ENCODE measurements around the gene DMXL2. TPM values are rescaled to one million over a fixed set of nuclear protein-coding genes. Genes with fewer than 3 reads are reported as not detected.

Gene DMXL2
- total RNA-seq, 2 experiments from 2014 or later = 4.2 to 4.8 TPM

GRCh38 chr15:51623386-51623938 lies 891 bp upstream of the DMXL2 start:
- TF ChIP-seq CTCF (IDR thresholded peaks at IDR 0.05) = no peak
- intact Hi-C loops (cut with micrococcal nuclease) = no loop called here
- Mint-ChIP-seq H3K27me3 (peaks cover 27% of the 10 kb centered on the region), H3K9me3 (no peaks in the 10 kb centered on the region), H3K27ac (no peak overlapping the region), H3K4me3 (peak overlapping the region; percentile 79), H3K4me1 (ENCODE audit: low read depth) (peaks cover 20% of the 10 kb centered on the region), H3K36me3 (ENCODE audit: low read depth) (no peaks in the 10 kb centered on the region)
- DNase-seq = no peak
- CTCF ChIA-PET = interaction anchor here (1.4 kb wide), 1 partner anchor 9 kb away, joined by 4 read pairs; no protein-coding TSS in a partner anchor
- POLR2A ChIA-PET = interaction anchor here (0.6 to 1.2 kb wide), 2 partner anchors 9 to 114 kb away, joined by 3 to 5 read pairs; partner anchors contain the start of gene LYSMD2
- no peak for ATAC-seq

- H3K4me3 Mint-ChIP-seq = peak overlapping the region; percentile 79
- H3K4me1 Mint-ChIP-seq (ENCODE audit: low read depth) = peaks cover 20% of the 10 kb centered on the region
- no peaks in the 10 kb centered on the region for H3K36me3 Mint-ChIP-seq (ENCODE audit: low read depth)
- H3K27ac Mint-ChIP-seq = no peak overlapping the region
- no peak for TF ChIP-seq CTCF (IDR thresholded peaks at IDR 0.05)
- peak; percentile 64 for ATAC-seq
- ChIA-PET POLR2A (interaction anchor here (1.2 to 1.3 kb wide), 2 partner anchors 9 to 10 kb away, joined by 3 to 5 read pairs; no protein-coding TSS in a partner anchor), CTCF (interaction anchor here (1.0 to 5.7 kb wide), 4 partner anchors 8 to 635 kb away, joined by 3 to 23 read pairs (median 4); no protein-coding TSS in a partner anchor)
- intact Hi-C loops (cut with micrococcal nuclease) = no loop called here
- DNase-seq = peak; percentile 66
- no peaks in the 10 kb centered on the region for H3K9me3 Mint-ChIP-seq
- peaks cover 25% of the 10 kb centered on the region for H3K27me3 Mint-ChIP-seq
These were observed 501 bp downstream of the DMXL2 start for GRCh38 chr15:51621936-51622603.

GRCh38 chr15:51621155-51621765 lies 1.3 kb downstream of the DMXL2 start:
- no peak for DNase-seq
- ATAC-seq = no peak
- H3K36me3 Mint-ChIP-seq (ENCODE audit: low read depth) = no peaks in the 10 kb centered on the region
- no peaks in the 10 kb centered on the region for H3K9me3 Mint-ChIP-seq
- POLR2A ChIA-PET = interaction anchor here (1.3 kb wide), 1 partner anchor 10 kb away, joined by 3 read pairs; no protein-coding TSS in a partner anchor
- intact Hi-C loops (cut with micrococcal nuclease) = no loop called here
- peaks cover 20% of the 10 kb centered on the region for H3K4me1 Mint-ChIP-seq (ENCODE audit: low read depth)
- no peak for TF ChIP-seq CTCF (IDR thresholded peaks at IDR 0.05)
- CTCF ChIA-PET = interaction anchor here (1.6 to 5.7 kb wide), 3 partner anchors 29 to 636 kb away, joined by 3 to 23 read pairs (median 9); no protein-coding TSS in a partner anchor
- H3K27me3 Mint-ChIP-seq = peaks cover 23% of the 10 kb centered on the region
- H3K4me3 Mint-ChIP-seq = peak overlapping the region; percentile 79
- no peak overlapping the region for H3K27ac Mint-ChIP-seq

GRCh38 chr15:51620641-51621040 lies 1.9 kb downstream of the DMXL2 start:
- ATAC-seq = no peak
- Mint-ChIP-seq H3K4me1 (ENCODE audit: low read depth) (peaks cover 20% of the 10 kb centered on the region), H3K4me3 (peak overlapping the region; percentile 1), H3K27me3 (peaks cover 21% of the 10 kb centered on the region), H3K36me3 (ENCODE audit: low read depth) (no peaks in the 10 kb centered on the region), H3K27ac (no peak overlapping the region), H3K9me3 (no peaks in the 10 kb centered on the region)
- ChIA-PET CTCF (interaction anchor here (2.3 to 5.7 kb wide), 2 partner anchors 29 to 156 kb away, joined by 9 to 23 read pairs; no protein-coding TSS in a partner anchor), POLR2A (interaction anchor here (1.3 kb wide), 1 partner anchor 11 kb away, joined by 3 read pairs; no protein-coding TSS in a partner anchor)
- no peak for TF ChIP-seq CTCF (IDR thresholded peaks at IDR 0.05)
- no peak for DNase-seq
- intact Hi-C loops (cut with micrococcal nuclease) = no loop called here

Data from activated CD8-positive, alpha-beta T cell treated with anti-CD3 and anti-CD28 coated beads for 36 hours (primary cell).